Cardiac fibroblast (primary cell): Measurements from ENCODE around the gene KCNMA1.
A peak's percentile ranks its signal among the peaks of the same experiment; 100 is the strongest.

Source experiments
- DNase-seq, 2 donors: peaks; one replicate each; pipeline versions ENCODE4 v3.0.0 to v3.0.0-alpha.2; 2010; ENCODE audit warnings: low read depth in 2 of 2
- H3K4me3 ChIP-seq, 2 donors: replicated peaks in 1 of 2; 1 replicate in 1 of 2; 2 replicates in 1 of 2; pipeline ENCODE4 v1.5.1; 2011; ENCODE audit warnings: low read depth in 2 of 2, low read length in 2 of 2, mild to moderate bottlenecking in 2 of 2, moderate library complexity in 1 of 2
- CTCF ChIP-seq: IDR thresholded peaks from one replicate; pipeline ENCODE4 v1.5.1; 2011; ENCODE audit warnings: low read depth, mild to moderate bottlenecking, low read length, inconsistent platforms

KCNMA1 gene

DNA sequence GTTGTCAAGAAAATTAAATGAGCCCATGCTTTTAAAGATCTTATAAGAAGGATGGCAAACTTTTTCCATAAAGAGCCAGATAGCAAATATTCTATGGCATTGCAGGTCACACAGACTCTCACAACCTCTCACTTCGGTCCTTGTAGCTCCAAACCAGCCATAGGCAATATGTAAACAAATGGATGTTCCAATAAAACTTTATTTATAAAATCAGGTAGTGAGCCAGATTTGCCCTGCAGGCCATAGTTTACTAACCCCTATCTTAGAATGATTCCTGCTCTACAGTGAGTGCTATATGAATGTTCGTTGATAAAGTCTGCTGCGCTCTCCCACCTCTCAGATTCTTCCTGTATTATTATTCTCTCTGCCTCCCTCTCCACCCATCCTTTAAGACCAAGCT, 177.7 kb downstream of the KCNMA1 start:
- no peak for TF ChIP-seq CTCF

GRCh38 chr10:77458986-77459590, 178.5 kb downstream of the KCNMA1 start:
- peak; percentile 6 to 42 for DNase-seq
- no peak overlapping the region for H3K4me3 ChIP-seq
- no peak for TF ChIP-seq CTCF

More for the DNA sequence above, 177.7 kb downstream of the KCNMA1 start:
- no peak for DNase-seq
- no peak overlapping the region for H3K4me3 ChIP-seq

GRCh38 chr10:77457721-77458120, 179.9 kb downstream of the KCNMA1 start:
- no peak overlapping the region for H3K4me3 ChIP-seq
- DNase-seq: no peak
- no peak for TF ChIP-seq CTCF

DNA sequence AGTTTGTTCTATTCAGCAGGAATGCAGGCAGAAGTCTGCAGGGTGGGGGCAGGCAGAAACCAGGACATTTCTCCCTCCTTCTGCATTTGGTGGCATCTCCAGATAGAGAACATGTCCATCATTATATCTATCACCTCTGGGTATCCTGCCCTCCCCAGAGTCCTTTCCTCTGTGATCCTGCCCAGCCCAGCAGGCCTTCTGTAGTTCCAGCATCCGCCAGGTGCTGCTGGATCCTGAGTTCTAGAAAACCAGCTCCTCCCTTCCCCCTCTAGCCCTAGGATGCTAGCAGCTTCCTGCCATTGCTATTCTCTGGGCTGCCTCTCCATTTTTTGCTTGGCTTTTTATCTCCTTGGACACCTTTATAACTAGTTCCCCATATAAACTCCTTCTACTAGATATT, 180.3 kb downstream of the KCNMA1 start:
- no peak overlapping the region for H3K4me3 ChIP-seq
- no peak for TF ChIP-seq CTCF
- no peak for DNase-seq

- H3K4me3 ChIP-seq: no peak overlapping the region
- TF ChIP-seq CTCF: no peak
- no peak for DNase-seq
These were observed 181.2 kb downstream of the KCNMA1 start for GRCh38 chr10:77456414-77456813.

DNA sequence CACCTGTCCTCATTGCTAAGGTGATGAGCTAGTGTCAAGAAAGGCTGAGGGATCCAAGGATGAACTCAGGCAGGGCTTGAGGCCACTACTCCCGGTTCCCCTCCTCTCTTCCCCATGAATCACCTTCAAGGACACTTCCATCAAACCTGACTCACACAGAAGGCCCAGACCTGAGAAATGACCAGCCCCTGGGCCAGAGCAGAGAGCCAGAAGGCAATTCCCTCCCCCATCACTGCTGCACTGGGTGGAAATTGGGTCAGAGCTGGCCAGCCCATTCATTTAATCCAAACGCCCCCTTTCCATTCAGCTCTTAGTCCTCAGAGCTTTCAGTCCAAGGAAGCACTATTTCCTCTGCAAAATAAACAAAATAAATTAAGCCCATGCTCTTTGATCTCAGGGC, 182.0 kb downstream of the KCNMA1 start:
- no peak overlapping the region for H3K4me3 ChIP-seq
- no peak for TF ChIP-seq CTCF
- peak in 1 of 2 donors; percentile 23 for DNase-seq
